ENCODE data around the gene KAZN. TPM values are rescaled to one million over a fixed set of nuclear protein-coding genes. Genes with fewer than 3 reads are reported as not detected.
A peak's percentile ranks its signal among the peaks of the same experiment; 100 is the strongest.
"Not testable (repeated sequence)": the region's sequence is repeated elsewhere in the genome, so short reads cannot be mapped to it uniquely, and the experiment has no call there.

The KAZN gene
- total RNA-seq: 4.3 TPM
- long read RNA-seq, partial matches to known transcripts: 1 of 2 reads
- long read RNA-seq, other reads (novel, unspliced or antisense): 1 of 2 reads

- ATAC-seq (peak; percentile 35), DNase-seq (ENCODE audit: missing footprints) (no peak)
- intact Hi-C loops (cut with DNase I): no loop called here
Observed at GRCh38 chr1:14598498-14599182, at the start of gene KAZN. TSS of gene KAZN (plus strand) at chr1:14598685.

- intact Hi-C loops (cut with DNase I): no loop called here
- DNase-seq (ENCODE audit: missing footprints) (no peak), ATAC-seq (no peak)
Observed at GRCh38 chr1:14549897-14550620, 48.4 kb upstream of the KAZN start.

- DNase-seq (ENCODE audit: missing footprints): no peak
- no peak for ATAC-seq
- intact Hi-C loops (cut with DNase I): no loop called here
Observed at GRCh38 chr1:14551386-14551785, 47.1 kb upstream of the KAZN start.

GRCh38 chr1:14552246-14552965 lies 46.1 kb upstream of the KAZN start:
- ATAC-seq: no peak

GRCh38 chr1:14553711-14554110 lies 44.8 kb upstream of the KAZN start:
- DNase-seq (ENCODE audit: missing footprints): no peak
- ATAC-seq: peak; percentile 72
- intact Hi-C loops (cut with DNase I): no loop called here

More at GRCh38 chr1:14552246-14552965, 46.1 kb upstream of the KAZN start:
- intact Hi-C loops (cut with DNase I): no loop called here
- no peak for DNase-seq (ENCODE audit: missing footprints)

GRCh38 chr1:14555091-14555490 lies 43.4 kb upstream of the KAZN start:
- no peak for ATAC-seq
- intact Hi-C loops (cut with DNase I): no loop called here

GRCh38 chr1:14561014-14561693 lies 37.3 kb upstream of the KAZN start:
- intact Hi-C loops (cut with DNase I): no loop called here
- DNase-seq (ENCODE audit: missing footprints) (no peak), ATAC-seq (no peak)

More at GRCh38 chr1:14555091-14555490, 43.4 kb upstream of the KAZN start:
- no peak for DNase-seq (ENCODE audit: missing footprints)

GRCh38 chr1:14565090-14565489 lies 33.4 kb upstream of the KAZN start:
- intact Hi-C loops (cut with DNase I): no loop called here
- ATAC-seq (no peak), DNase-seq (ENCODE audit: missing footprints) (no peak)

GRCh38 chr1:14567056-14567455 lies 31.4 kb upstream of the KAZN start:
- intact Hi-C loops (cut with DNase I): no loop called here
- no peak for DNase-seq (ENCODE audit: missing footprints)
- no peak for ATAC-seq

- intact Hi-C loops (cut with DNase I): no loop called here
- ATAC-seq (no peak), DNase-seq (ENCODE audit: missing footprints) (no peak)
Observed at GRCh38 chr1:14567903-14568302, 30.6 kb upstream of the KAZN start.

GRCh38 chr1:14568716-14569355 lies 29.6 kb upstream of the KAZN start:
- DNase-seq (ENCODE audit: missing footprints) (no peak), ATAC-seq (no peak)
- intact Hi-C loops (cut with DNase I): no loop called here

GRCh38 chr1:14570514-14570913 lies 28.0 kb upstream of the KAZN start:
- intact Hi-C loops (cut with DNase I): no loop called here
- DNase-seq (ENCODE audit: missing footprints): no peak
- no peak for ATAC-seq

- intact Hi-C loops (cut with DNase I): no loop called here
- DNase-seq (ENCODE audit: missing footprints) (no peak), ATAC-seq (no peak)
Observed at GRCh38 chr1:14571810-14572767, 26.4 kb upstream of the KAZN start.

GRCh38 chr1:14572861-14573260 lies 25.6 kb upstream of the KAZN start:
- ATAC-seq: no peak

GRCh38 chr1:14576155-14576554 lies 22.3 kb upstream of the KAZN start:
- intact Hi-C loops (cut with DNase I): no loop called here
- no peak for ATAC-seq
- no peak for DNase-seq (ENCODE audit: missing footprints)

More at GRCh38 chr1:14572861-14573260, 25.6 kb upstream of the KAZN start:
- intact Hi-C loops (cut with DNase I): no loop called here
- DNase-seq (ENCODE audit: missing footprints): no peak

- DNase-seq (ENCODE audit: missing footprints) (no peak), ATAC-seq (no peak)
- intact Hi-C loops (cut with DNase I): no loop called here
Observed at GRCh38 chr1:14577261-14577660, 21.2 kb upstream of the KAZN start.

GRCh38 chr1:14578156-14578555 lies 20.3 kb upstream of the KAZN start:
- DNase-seq (ENCODE audit: missing footprints) (no peak), ATAC-seq (no peak)
- intact Hi-C loops (cut with DNase I): no loop called here

GRCh38 chr1:14580295-14580694 lies 18.2 kb upstream of the KAZN start:
- intact Hi-C loops (cut with DNase I); ATAC-seq; DNase-seq (ENCODE audit: missing footprints): not testable (repeated sequence)
